Urinary bladder (tissue), 4 donors: ENCODE measurements around the gene TIGIT. TPM values are rescaled to one million over a fixed set of nuclear protein-coding genes. Genes with fewer than 3 reads are reported as not detected.

Experiments used
- DNase-seq: peaks from one replicate; pipeline ENCODE4 v3.0.0-alpha.2; 2015; ENCODE audit errors: extremely low spot score
- H3K27ac ChIP-seq: one replicate; pipeline ENCODE4 v1.5.1; 2013; ENCODE audit warnings: low read depth, mild to moderate bottlenecking, moderate library complexity
- H3K36me3 ChIP-seq: one replicate; pipeline ENCODE4 v1.6.1; 2013; ENCODE audit warnings: mild to moderate bottlenecking, moderate library complexity; ENCODE audit not compliant: insufficient read depth
- H3K4me1 ChIP-seq: one replicate; pipeline ENCODE4 v1.6.1; 2013; ENCODE audit warnings: mild to moderate bottlenecking, moderate library complexity; ENCODE audit not compliant: insufficient read depth
- H3K4me3 ChIP-seq: one replicate; pipeline ENCODE4 v1.5.1; 2013; ENCODE audit warnings: low read depth, low read length
- WGBS: extraction: QIAGEN DNeasy Blood & Tissue Kit; methylation state at CpG from one replicate; pipeline ENCODE4 v1.1.7; 2013; 5-methylcytosine and 5-hydroxymethylcytosine counted together
- polyA plus RNA-seq: library from polyadenylated mRNA; stranded (reverse); fragments of 200-250 nt; gene quantifications from one replicate; pipeline ENCODE4 v1.2.3, GENCODE V29; 2013
- total RNA-seq: library from RNA; depleted of rRNA; stranded (reverse); fragments of >200 nt; gene quantifications from one replicate; pipeline ENCODE4 v1.2.3, GENCODE V29; 2014
- donor health status: healthy with polysubstance abuse.
- donor health status: healthy.

Gene TIGIT
- total and polyA plus RNA-seq, 2 donors = 0.18 to 0.21 TPM

- H3K36me3 ChIP-seq = no peaks in the 10 kb centered on the region
- no peaks in the 10 kb centered on the region for H3K4me1 ChIP-seq
- DNase-seq = no peak
- no peak overlapping the region for H3K4me3 ChIP-seq
- 95% methylated on average over 3 of the region's 3 CpGs for WGBS
- H3K27ac ChIP-seq = no peak overlapping the region
Measured at GRCh38 chr3:114323546-114324254, 29.9 kb downstream of the TIGIT start.

GRCh38 chr3:114327665-114328064, 33.8 kb downstream of the TIGIT start:
- H3K36me3 ChIP-seq = no peaks in the 10 kb centered on the region
- DNase-seq = no peak
- no peak overlapping the region for H3K4me3 ChIP-seq
- H3K4me1 ChIP-seq = no peaks in the 10 kb centered on the region
- H3K27ac ChIP-seq = no peak overlapping the region
- whole genome bisulfite sequencing = 94% methylated on average over 4 of the region's 4 CpGs

- DNase-seq = no peak
- H3K27ac ChIP-seq = no peak overlapping the region
- 83% methylated on average over 3 of the region's 3 CpGs for WGBS
Measured at GRCh38 chr3:114328345-114328744, 34.5 kb downstream of the TIGIT start.

GRCh38 chr3:114329823-114330222, 36.0 kb downstream of the TIGIT start:
- H3K27ac ChIP-seq = no peak overlapping the region
- no peaks in the 10 kb centered on the region for H3K4me1 ChIP-seq
- no peak for DNase-seq
- 99% methylated on average over 2 of the region's 2 CpGs for WGBS
- no peak overlapping the region for H3K4me3 ChIP-seq
- no peaks in the 10 kb centered on the region for H3K36me3 ChIP-seq

More at GRCh38 chr3:114328345-114328744, 34.5 kb downstream of the TIGIT start:
- no peaks in the 10 kb centered on the region for H3K4me1 ChIP-seq
- H3K4me3 ChIP-seq = no peak overlapping the region
- H3K36me3 ChIP-seq = no peaks in the 10 kb centered on the region

- Histone ChIP-seq H3K4me3 (no peak overlapping the region), H3K36me3 (no peaks in the 10 kb centered on the region), H3K27ac (no peak overlapping the region), H3K4me1 (no peaks in the 10 kb centered on the region)
- no peak for DNase-seq
- 94% methylated on average over 2 of the region's 2 CpGs for WGBS
Measured at GRCh38 chr3:114331007-114331406, 37.2 kb downstream of the TIGIT start.

GRCh38 chr3:114331710-114332109, 37.9 kb downstream of the TIGIT start:
- WGBS = 96% methylated on average over 3 of the region's 3 CpGs
- no peaks in the 10 kb centered on the region for H3K36me3 ChIP-seq
- DNase-seq = no peak

GRCh38 chr3:114332342-114333179, 38.7 kb downstream of the TIGIT start:
- DNase-seq = no peak
- no peaks in the 10 kb centered on the region for H3K4me1 ChIP-seq
- H3K4me3 ChIP-seq = no peak overlapping the region
- no peaks in the 10 kb centered on the region for H3K36me3 ChIP-seq
- 94% methylated on average over 5 of the region's 5 CpGs for WGBS
- H3K27ac ChIP-seq = no peak overlapping the region

More at GRCh38 chr3:114331710-114332109, 37.9 kb downstream of the TIGIT start:
- H3K4me3 ChIP-seq = no peak overlapping the region
- no peaks in the 10 kb centered on the region for H3K4me1 ChIP-seq
- no peak overlapping the region for H3K27ac ChIP-seq

GRCh38 chr3:114333180-114333922, 39.5 kb downstream of the TIGIT start:
- no peaks in the 10 kb centered on the region for H3K36me3 ChIP-seq
- WGBS = 66% methylated on average over 4 of the region's 4 CpGs
- H3K4me3 ChIP-seq = no peak overlapping the region

GRCh38 chr3:114333923-114334240, 40.1 kb downstream of the TIGIT start:
- Histone ChIP-seq H3K27ac (no peak overlapping the region), H3K4me3 (no peak overlapping the region), H3K4me1 (no peaks in the 10 kb centered on the region), H3K36me3 (peaks cover under 1% of the 10 kb centered on the region)
- WGBS = 93% methylated on average over 2 of the region's 2 CpGs
- no peak for DNase-seq

More at GRCh38 chr3:114333180-114333922, 39.5 kb downstream of the TIGIT start:
- DNase-seq = no peak
- Histone ChIP-seq H3K4me1 (no peaks in the 10 kb centered on the region), H3K27ac (no peak overlapping the region)

- no peak overlapping the region for H3K4me3 ChIP-seq
- H3K36me3 ChIP-seq = peaks cover 2% of the 10 kb centered on the region
- DNase-seq = no peak
- WGBS = 93% methylated on average over 1 of the region's 1 CpG
- no peak overlapping the region for H3K27ac ChIP-seq
- no peaks in the 10 kb centered on the region for H3K4me1 ChIP-seq
Measured at GRCh38 chr3:114336122-114336697, 42.4 kb downstream of the TIGIT start.

GRCh38 chr3:114336857-114337256, 43.0 kb downstream of the TIGIT start:
- H3K27ac ChIP-seq = no peak overlapping the region
- no peak overlapping the region for H3K4me3 ChIP-seq
- no peaks in the 10 kb centered on the region for H3K4me1 ChIP-seq
- DNase-seq = no peak
- H3K36me3 ChIP-seq = peaks cover 2% of the 10 kb centered on the region
- 93% methylated on average over 3 of the region's 3 CpGs for WGBS

GRCh38 chr3:114338651-114339357, 45.0 kb downstream of the TIGIT start:
- Histone ChIP-seq H3K36me3 (peaks cover 2% of the 10 kb centered on the region), H3K27ac (no peak overlapping the region), H3K4me3 (no peak overlapping the region), H3K4me1 (no peaks in the 10 kb centered on the region)
- no peak for DNase-seq
- 97% methylated on average over 19 of the region's 19 CpGs for WGBS

- no peak overlapping the region for H3K4me3 ChIP-seq
- no peaks in the 10 kb centered on the region for H3K4me1 ChIP-seq
- no peaks in the 10 kb centered on the region for H3K36me3 ChIP-seq
- H3K27ac ChIP-seq = no peak overlapping the region
- WGBS = 88% methylated on average over 1 of the region's 1 CpG
- DNase-seq = no peak
Measured at GRCh38 chr3:114344492-114344891, 50.7 kb downstream of the TIGIT start.
